Daoy (cell line): Measurements from ENCODE around the gene ZNF346. TPM values are rescaled to one million over a fixed set of nuclear protein-coding genes. Genes with fewer than 3 reads are reported as not detected.
A peak's percentile ranks its signal among the peaks of the same experiment; 100 is the strongest.
"Not testable (repeated sequence)": the region's sequence is repeated elsewhere in the genome, so short reads cannot be mapped to it uniquely, and the experiment has no call there.

Experiments
- DNase-seq: peaks from one replicate; pipeline ENCODE4 v3.0.0-alpha.2; 2015; ENCODE audit warnings: low read depth
- total RNA-seq: library from RNA; depleted of rRNA; stranded (reverse); fragments of >200 nt; shearing (Covaris generic); gene quantifications from 2 replicates; pipeline ENCODE4 v1.2.3, GENCODE V29; 2014; rRNA removed

Gene ZNF346
- total RNA-seq, result 15.6 and 19.1 TPM in 2 replicates

- peak; percentile 95 for DNase-seq
Observed at GRCh38 chr5:177022386-177023302, at the start of gene ZNF346. Gene ZNF346 (plus strand): TSS chr5:177022696. CDS start chr5:177022739, 43 bp downstream.

- DNase-seq, result no peak
Observed at GRCh38 chr5:176979669-176980068, 42.8 kb upstream of the ZNF346 start.

- DNase-seq, result no peak
Observed at GRCh38 chr5:176980818-176981217, 41.7 kb upstream of the ZNF346 start.

DNA sequence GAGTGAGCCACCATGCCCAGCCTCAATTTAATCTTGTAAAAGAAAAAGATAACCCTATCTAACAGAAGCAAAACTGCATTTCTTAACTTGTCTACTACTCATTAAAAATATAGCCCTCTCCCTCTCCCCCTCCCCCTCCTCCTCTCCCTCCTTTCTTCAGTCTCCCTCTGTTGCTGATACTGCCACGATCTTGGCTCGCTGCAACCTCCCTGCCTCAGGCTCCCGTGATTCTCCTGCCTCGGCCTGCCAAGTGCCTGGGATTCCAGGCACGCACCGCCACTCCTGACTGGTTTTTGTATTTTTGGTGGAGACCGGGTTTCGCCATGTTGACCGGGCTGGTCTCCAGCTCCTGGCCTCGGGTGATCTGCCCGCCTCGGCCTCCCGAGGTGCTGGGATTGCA, 39.4 kb upstream of the ZNF346 start:
- not testable (repeated sequence) for DNase-seq

- DNase-seq, result not testable (repeated sequence)
Observed at GRCh38 chr5:176983593-176983992, 38.9 kb upstream of the ZNF346 start.

DNA sequence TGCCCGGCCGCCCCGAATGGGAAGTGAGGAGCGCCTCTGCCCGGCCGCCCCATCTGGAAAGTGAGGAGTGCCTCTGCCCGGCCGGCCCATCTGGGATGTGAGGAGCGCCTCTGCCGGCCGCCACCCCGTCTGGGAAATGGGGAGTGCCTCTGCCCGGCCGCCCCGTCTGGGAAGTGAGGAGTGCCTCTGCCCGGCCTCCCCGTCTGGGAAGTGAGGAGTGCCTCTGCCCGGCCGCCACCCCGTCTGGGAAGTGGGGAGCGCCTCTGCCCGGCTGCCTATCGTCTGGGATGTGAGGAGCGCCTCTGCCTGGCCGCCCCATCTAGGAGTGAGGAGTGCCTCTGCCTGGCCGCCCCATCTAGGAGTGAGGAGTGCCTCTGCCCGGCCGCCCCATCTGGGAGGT, 38.3 kb upstream of the ZNF346 start:
- not testable (repeated sequence) for DNase-seq

- no peak for DNase-seq
Observed at GRCh38 chr5:176985516-176985915, 37.0 kb upstream of the ZNF346 start.

DNA sequence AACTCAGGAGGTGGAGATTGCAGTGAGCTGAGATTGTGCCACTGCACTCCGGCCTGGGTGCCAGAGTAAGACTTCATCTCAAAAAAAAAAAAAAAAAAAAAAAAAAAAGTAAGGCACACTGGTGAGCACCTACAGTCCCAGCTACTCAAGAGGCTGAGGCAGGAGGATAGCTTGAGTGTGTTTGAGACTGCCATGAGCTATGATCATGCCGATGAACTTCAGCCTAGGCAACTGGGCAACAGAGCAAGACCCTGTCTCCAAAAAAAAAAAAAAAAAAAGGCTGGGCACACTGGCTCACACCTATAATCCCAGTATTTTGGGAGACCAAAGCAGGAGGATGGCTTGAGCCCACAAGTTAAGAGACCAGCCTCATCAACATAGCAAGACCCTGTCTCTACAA, 36.2 kb upstream of the ZNF346 start:
- DNase-seq, result no peak

DNA sequence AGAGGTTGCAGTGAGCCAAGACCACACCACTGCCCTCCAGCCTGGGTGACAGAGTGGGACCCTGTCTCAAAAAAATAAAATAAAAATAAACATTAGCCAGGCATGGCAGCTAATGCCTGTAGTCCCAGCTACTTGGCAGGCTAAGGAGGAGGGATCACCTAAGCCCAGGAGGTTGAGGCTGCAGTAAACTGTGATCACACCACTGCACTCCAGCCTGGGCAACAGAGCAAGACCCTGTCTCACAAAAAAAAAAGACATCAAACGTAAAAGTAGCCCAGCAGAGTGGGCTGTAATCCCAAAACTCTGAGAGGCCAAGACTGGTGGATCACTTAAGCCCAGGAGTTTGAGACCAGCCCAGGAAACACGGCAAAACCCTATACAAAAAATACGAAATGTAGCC, 34.9 kb upstream of the ZNF346 start:
- DNase-seq, result no peak

- DNase-seq, result not testable (repeated sequence)
Observed at GRCh38 chr5:176993081-176993480, 29.4 kb upstream of the ZNF346 start.

DNA sequence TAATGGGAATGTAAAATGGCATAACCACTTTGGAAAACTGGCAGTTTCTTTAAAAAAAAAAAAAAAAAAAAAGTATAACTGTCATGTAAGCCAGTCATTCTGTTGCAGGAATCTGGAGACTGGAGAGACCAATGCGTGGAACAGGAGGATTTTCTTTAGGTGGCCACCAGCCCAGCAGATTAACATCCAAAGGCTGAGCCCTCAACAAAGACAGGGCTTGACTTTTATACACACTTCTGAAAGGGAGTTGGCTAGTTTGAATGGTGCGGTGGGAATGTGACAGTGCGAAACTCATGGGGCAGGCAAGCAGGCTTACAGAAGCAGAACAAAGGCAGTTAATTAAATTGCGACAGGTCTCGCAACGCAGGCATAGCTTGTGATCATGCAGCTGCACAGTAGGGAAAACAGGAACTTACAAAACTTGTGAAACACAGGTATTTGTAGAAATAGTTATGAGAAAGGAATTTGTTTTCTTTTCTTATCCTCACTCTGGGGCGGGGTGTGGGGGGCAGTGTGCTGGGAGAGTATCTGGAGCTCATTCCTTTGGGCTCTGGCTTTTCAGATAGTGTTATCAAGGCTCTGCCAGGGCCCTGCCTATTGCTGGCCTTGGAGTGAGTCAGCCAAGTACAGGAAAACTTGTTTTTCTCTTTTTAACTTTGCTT, 27.9 kb upstream of the ZNF346 start:
- DNase-seq, result no peak

DNA sequence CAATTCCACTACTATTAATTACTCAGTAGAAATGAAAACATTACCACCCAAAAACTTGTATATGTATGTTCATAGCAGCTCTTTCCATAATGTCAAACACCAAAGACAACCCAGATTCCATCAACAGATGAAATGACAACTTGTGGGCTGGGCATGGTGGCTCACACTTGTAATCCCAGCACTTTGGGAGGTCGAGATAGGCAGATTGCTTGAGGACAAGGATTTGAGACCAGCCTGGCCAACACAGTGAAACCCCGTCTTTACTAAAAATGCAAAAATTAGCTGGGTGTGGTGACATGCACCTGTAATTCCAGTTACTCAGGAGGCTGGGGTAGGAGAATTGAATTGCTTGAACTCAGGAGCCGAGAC, 27.4 kb upstream of the ZNF346 start:
- no peak for DNase-seq

GRCh38 chr5:176995896-176996767, 26.4 kb upstream of the ZNF346 start:
- DNase-seq, result no peak

DNA sequence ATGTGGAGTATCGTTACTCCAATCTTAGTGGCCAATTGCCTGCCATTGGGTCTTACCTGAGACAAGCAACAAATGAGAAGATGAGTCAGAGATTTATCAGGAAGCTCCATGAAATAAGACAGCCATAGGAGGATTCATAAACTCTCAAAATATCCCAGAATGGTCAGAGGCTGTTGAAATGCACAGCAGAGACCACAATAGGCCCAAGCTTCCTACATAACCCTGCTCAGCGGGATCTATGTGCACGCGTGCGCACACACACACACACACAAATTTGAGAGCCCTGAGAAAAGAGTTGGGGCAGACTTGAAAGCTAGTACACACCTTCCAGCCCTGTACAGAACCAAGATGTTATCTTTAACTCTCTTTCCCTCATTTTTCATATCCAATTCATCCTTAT, 25.7 kb upstream of the ZNF346 start:
- no peak for DNase-seq

DNA sequence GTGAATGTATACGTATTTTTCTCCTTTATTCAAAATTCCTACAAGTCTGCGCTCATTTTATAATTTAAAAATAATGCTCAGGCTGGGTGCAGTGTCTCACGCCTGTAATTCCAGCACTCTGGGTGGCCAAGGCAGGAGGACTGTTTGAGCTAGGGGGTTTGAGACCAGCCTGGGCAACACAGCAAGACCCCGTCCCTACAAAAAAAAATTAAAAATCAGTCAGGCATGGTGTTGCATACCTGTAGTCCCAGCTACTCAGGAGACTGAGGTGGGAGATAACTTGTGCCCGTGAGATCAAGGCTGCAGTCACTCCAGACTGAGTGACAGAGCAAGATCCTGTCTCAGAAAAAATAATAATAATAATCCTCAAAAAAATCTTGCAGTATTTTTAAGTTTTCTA, 23.7 kb upstream of the ZNF346 start:
- no peak for DNase-seq

DNA sequence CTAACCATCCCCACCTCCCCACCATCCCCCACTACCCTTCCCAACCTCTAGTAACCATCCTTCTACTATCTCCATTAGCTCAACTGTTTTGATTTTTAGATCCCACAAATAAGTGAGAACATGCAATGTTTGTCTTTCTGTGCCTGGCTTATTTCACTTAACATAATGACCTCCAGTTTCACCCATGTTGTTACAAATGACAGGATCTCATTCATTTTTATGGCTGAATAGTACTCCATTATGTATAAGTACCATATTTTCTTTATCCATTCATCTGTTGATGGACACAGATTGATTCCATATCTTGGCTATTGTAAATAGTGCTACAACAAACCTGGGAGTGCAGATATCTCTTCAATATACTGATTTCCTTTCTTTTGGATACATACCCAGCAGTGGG, 23.0 kb upstream of the ZNF346 start:
- not testable (repeated sequence) for DNase-seq

- DNase-seq, result no peak
Observed at GRCh38 chr5:177003649-177004048, 18.8 kb upstream of the ZNF346 start.

GRCh38 chr5:177004961-177005360, 17.5 kb upstream of the ZNF346 start:
- DNase-seq, result no peak

DNA sequence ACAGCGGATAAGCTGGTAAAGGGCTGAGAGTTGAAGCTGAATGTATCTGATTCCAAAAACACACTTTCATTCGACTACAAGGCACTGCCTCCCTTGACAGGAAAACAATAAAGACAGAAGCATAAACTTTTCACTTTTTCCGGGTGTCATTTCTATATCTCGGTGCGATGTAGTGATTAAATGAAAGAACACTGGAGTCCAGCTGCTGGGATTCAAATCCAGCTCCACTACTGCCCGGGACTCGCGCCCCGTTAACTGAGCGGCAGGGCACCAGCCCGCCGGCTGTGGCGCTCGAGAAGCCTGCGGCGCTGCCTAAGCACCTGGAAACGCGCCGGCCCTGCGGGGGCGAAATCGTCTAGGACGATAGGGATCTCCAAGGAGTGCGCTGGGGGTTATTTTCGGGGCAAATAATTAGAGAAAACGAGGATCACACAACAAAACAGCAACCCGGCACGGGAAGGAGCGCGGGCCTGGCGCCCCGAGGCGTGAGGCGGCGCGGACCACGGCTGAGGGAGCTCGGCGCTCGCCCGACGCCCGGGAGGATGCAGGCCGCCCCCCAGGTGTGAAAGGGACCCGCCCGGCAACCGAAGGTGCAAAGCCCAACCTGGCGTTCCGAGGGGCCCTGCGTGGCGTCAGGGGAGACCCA, 16.8 kb upstream of the ZNF346 start:
- DNase-seq, result peak; percentile 81

DNA sequence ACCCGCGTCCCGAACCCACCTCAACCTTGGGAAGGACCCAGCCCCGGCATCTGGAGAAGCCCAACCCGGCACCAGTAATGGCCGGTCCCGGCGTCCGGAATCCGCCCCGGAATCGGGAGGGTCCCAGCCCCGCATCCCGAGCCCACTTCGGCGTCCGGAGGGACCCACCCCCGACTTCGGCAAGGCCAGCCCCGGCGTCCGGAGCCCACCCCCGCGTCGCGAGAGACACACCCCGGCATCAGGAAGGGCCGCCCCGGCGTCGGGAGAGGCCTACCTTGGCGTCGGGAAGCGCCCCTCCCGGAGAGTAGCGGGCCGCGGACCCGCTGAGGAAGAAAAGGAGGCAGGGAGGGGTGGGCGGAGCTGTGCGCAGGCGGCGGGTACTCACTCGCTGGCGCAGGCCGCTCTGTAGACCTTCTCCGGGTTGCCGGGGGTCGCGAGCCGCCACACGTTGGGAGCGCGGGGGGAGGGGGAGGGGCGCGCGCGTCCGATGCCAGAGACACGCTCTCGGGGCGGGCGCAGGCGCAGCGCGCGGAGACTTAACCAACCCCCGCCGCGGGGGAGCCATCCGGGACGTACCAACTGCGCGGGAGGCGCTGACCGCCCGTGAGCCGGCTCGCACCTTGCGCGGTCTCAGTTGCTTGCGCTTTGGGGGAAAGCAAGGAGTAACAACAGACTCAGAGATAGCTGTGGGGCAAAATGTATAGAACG, 16.1 kb upstream of the ZNF346 start, which contains the start of gene UIMC1:
Gene UIMC1 (minus strand): TSS at position 515 of the 708 bp plus-strand sequence. CDS start 24,164 bp downstream, outside the sequence.
- DNase-seq, result peak; percentile 95

DNA sequence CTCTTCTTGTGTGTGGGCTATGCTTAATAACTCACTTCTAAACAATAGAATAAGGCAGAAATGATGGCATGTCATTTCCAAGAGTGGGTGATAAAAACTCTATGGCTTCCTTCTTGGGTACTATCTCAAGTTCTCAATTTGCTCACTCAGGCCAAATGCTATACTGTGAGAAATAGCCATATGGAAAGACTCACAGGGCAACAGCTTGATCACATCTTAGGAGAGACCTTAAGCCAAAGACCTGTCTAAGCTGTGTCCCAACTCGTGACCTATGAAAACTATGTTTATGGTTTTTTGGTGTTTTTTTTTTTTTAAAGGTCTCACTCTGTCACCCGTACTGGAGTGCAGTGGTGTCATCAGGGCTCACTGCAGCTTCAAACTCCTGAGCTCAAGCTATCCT, 13.8 kb upstream of the ZNF346 start:
- no peak for DNase-seq
